Forelimb muscle (tissue), 1 donor: ENCODE measurements around the gene FAM3A. TPM values are rescaled to one million over a fixed set of nuclear protein-coding genes. Genes with fewer than 3 reads are reported as not detected.
A peak's percentile ranks its signal among the peaks of the same experiment; 100 is the strongest.
"Not testable (repeated sequence)": the region's sequence is repeated elsewhere in the genome, so short reads cannot be mapped to it uniquely, and the experiment has no call there.

Source experiments
- DNase-seq: peaks from one replicate; pipeline ENCODE4 v3.0.0-alpha.2; 2013; ENCODE audit warnings: low read depth
- polyA plus RNA-seq: library from polyadenylated mRNA; unstranded; fragments of 120-200 nt; gene quantifications from one replicate; pipeline ENCODE4 v1.2.1, GENCODE V29; 2013; ENCODE audit not compliant: insufficient read length

The FAM3A gene, protein sequence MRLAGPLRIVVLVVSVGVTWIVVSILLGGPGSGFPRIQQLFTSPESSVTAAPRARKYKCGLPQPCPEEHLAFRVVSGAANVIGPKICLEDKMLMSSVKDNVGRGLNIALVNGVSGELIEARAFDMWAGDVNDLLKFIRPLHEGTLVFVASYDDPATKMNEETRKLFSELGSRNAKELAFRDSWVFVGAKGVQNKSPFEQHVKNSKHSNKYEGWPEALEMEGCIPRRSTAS
- 25.5 TPM for polyA plus RNA-seq

DNA sequence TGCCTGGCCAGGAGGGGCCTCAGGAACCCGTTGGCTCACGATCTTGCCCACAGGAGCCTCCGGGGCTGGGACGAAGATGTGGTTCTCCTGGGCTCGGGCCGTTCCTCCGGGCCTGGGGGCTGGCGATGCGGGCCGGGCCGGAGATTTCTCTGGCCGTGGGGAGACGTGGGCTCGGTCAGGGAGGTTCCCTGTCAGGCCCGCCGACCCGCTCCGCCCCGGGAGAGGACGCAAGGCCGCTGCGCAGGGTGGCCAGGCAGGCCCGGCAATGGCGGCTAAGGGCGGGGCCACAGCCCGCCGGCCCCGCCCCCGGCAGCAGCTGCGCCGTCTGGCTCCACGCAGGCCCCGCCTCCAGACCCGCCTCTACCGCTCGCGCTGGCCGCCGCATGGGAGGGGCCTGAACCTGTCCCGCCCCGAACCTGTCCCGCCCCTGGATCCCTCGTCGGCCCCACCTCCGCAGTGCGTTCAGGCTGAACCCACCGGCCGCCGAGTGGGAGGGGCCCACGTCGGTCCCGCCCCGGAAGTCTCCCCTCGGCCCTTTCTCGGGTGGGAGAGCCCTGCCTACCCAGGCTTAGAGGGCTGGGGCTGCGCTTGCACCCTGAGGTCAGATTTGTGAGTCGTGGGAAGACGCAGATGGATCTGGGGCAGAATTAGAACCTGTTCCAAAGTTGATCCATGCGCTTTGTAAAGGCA, at the start of gene FAM3A:
FAM3A (minus strand) TSS at position 267 of the 690 bp plus-strand sequence. CDS start 460 bp downstream, outside the sequence.
- DNase-seq: peak; percentile 43

GRCh38 chrX:154562295-154562694, 46.3 kb upstream of the FAM3A start:
- not testable (repeated sequence) for DNase-seq

- DNase-seq: not testable (repeated sequence)
Measured at GRCh38 chrX:154560326-154560725, 44.3 kb upstream of the FAM3A start.

DNA sequence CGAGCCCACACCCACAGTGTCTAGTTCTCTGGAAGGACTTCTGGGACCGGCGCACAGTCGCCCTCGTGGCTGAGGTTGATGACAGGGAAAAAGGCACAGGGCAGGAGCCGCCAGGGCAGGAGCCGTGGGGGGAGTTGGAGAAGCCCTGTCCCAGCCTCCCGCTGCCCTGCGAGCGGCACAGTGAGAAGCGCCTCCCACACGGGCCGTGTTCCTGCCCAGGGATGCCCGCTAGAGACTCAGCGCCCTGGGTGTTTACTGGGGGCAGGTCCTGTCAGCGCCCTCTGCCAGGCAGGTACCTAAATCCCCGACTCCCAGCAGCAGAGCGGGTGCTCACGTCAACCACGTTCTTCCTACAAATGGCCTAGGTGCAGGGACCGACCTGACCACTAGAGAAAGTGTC, 42.9 kb upstream of the FAM3A start:
- not testable (repeated sequence) for DNase-seq

- DNase-seq: not testable (repeated sequence)
Measured at GRCh38 chrX:154558060-154558690, 42.1 kb upstream of the FAM3A start.

DNA sequence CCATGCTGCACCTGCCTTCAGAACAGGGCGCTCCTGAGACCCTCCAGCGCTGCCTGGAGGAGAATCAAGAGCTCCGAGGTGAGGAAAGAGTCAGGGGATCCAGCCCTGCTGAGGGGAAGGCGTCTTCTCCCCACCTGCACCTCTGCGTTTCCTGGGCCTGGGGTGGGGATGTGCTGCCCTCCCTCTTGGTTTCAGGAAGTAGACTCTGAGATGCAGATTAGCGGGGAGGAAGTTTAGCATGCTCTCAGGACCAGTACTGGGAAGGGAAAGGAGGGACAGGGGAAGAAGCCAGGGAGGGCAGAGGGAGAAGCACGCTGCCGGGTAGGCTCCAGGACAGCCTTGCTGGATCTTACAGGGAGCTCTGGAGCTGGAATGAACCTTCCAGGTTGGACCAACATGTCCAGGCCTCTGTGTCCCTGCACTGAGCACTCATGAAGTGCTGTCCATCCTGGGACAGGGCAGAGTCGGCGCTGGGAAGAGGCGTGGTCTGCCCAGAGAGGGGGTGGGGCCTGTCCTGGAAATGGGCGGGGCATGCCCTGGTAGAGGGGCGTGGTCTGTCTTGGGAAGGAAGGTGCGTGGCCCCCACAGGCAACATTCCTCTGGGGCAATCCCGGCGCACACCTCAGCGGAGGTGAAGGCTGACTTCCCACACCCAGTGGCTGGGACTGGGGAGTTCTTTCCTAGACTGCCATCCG, 36.2 kb upstream of the FAM3A start:
- not testable (repeated sequence) for DNase-seq

DNA sequence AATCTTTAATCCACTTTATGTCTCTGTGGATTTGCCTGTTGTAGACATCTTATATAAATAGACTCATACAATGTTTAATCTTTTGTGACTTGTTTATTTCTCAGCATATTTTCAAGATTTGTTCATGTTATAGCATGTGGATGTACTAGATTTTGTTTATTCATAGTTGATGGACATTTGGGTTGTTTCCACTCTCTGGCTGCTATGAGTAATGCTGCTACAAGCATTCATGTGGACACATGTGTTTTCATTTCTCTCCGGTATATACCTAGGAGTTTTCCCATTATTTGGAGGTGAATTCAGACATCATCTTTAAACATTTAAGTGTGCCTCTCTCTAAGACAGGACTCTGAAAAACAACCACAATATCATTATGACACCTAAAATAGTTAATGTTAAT, 33.7 kb upstream of the FAM3A start:
- no peak for DNase-seq

DNA sequence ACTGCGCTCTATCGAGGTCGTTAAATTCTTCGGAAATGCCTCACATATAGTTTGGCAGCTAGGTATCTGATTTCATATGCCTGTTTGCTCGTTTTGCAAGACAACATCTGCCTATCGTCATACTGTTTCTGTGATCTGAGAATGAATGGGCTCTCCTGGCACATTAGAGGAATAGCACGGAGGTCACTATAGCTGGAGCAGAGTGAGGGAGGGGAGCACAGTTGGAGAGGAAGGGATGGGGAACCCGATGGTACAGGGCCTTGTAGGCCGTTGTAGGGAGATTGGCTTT, 31.9 kb upstream of the FAM3A start:
- no peak for DNase-seq

DNA sequence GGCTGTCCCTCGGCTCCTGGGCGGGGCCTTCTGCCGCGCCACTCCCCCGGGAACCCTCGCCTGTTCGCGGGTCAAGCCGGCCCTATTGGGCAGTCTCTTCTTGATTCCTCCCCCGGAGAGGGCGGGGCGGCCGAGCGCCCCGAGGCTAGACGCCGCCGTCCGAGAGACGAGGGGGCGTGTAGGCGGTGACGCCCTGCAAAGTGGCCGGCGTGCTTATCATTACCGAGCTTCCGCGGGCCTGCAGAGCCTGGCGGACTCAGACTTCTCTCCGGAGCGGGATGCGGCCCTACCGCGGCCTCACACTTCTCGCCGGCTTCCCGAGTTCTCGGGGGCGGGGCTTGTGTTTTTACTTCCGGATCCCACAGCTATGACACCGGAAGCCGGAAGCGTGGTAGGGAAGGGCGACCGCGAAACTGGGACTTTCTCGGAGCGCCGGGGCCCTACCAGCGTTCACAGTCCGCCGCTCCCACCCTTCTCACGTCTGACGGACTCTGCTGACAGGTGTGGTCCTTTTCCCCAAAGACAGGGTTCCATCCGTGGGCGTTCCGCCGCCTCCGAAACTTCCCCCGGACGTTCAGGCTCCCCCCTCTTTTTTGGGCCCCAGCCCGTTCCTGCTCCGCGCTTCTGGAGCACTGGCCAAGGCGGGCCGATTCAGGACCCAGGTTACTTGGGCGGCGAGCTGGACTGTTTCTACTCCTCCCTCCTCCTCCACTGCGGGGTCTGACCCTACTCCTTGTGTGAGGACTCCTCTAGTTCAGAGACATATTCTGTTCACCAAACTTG, 31.4 kb upstream of the FAM3A start, which contains the start of gene IKBKG:
IKBKG (plus strand) TSS at position 376 of the 783 bp plus-strand sequence. CDS start 4,383 bp downstream, outside the sequence.
- DNase-seq: peak; percentile 53

GRCh38 chrX:154546354-154547244, 30.6 kb upstream of the FAM3A start, which contains the start of gene G6PD:
Gene G6PD, minus strand, starts transcription at chrX:154546846. Its CDS starts 691 bp downstream, at chrX:154546155.
- DNase-seq: no peak

GRCh38 chrX:154545673-154546274, 29.7 kb upstream of the FAM3A start:
- no peak for DNase-seq

DNA sequence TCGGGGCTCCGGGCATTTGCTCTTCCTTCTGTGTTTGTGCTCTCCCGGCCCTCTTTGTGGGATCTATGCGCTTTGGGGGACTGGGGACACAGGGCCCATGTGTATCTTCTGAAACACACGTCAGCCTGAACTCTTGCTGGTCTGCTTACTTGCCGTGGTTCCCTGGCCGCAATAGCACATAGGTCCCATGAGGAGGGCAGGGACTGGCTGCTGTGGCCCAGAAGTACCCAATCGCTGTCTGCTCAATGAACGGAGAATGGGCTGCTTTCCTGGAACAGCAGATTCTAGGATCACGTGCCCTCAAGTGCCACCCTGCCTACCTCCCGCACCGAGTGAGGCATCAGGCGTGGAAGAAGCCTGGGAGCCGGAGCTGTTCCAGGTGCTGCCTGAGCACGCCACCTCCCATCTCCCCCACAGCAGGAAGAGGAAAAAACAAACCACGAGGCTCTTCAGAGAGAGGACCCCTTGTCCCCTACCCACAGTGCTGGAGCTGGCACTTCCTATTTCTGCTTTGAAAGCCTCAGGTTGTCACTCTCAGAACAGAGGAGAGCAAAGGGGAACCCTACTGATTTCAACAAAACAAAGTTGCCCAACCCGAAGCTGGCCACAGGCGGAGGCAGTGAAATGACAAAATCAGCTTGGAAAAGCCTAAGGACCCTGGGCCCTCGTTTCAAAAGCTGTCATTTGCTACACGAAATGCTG, 26.8 kb upstream of the FAM3A start:
- no peak for DNase-seq

GRCh38 chrX:154541896-154542722, 26.1 kb upstream of the FAM3A start:
- no peak for DNase-seq

DNA sequence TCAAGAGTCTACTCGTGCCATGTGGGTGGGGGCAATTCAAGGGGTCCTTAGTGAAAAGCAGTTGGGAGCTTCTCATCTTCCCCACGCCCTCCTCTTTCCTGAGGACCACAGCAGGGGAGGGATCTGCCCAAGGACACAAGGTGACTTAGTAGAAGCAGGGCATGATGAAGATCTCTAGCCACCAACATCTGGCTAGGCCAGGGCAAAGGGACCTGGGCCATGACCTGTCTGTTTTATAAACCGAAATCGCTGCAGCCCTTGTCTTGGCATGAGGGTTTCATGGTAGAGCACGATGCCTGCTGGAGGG, 25.5 kb upstream of the FAM3A start:
- DNase-seq: no peak

DNA sequence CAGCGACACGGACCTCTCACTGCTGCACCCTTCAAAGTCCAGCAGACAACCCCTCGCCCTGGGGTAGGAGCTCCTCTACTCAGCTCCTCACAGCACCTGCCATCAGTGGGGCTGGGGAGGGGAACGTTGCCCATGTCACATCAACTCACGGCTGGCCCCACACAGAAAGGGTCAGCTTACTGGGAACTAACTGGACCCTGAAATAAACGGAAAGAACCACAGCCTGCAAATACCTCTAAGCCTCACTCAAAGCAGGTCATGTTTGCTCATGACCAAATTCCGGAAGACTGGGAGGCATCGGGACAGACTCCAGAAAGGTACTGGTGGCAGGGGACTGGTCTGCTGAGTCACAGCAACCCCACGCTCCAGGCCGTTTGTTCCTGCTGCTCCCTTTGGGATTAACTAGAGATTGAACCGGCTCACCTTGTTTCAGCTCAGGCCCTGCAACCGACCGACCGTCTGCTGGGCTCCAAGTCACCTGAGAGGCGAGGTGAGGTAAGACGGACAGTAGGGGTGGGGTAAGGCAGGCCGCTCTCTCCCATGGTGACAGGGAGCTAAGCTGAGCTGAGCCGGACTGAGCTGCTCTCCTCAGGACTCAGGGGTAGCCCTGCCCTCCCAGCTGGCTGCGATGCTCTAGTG, 25.0 kb upstream of the FAM3A start:
- DNase-seq: no peak

DNA sequence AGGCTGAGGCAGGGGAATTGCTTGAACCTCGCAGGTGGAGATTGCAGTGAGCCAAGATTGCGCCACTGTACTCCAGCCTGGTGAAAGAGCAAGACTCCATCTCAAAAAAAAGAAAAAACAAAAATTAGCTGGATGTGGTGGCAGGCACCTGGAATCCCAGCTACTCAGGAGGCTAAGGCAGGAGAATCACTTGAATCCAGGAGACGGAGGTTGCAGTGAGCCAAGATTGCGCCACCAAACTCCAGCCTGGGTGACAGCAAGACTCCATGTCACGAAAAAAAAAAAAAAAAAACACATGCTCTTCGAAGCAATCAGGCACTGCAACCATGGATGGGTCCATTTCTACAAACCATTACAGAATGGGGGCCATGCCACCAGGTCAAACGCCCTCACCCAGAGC, 24.3 kb upstream of the FAM3A start:
- DNase-seq: not testable (repeated sequence)

DNA sequence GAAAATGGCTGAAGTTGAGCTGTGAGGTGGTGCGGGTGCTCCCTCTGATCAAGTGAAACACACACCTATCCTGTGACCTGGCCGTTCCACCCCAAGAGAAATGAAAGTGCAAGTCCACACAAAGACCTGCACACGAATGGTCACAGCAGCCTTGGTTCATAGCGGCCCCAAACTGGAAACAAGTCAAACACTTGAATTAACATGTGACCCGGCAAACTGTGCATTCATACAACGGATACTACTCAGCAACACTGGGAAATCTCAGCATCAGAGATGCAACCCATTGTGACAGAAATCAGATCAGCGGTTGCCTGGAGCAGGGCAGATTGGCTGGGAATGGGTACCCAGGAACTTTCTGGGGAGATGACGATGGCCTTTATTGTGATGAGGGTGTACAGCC, 23.0 kb upstream of the FAM3A start:
- DNase-seq: no peak

DNA sequence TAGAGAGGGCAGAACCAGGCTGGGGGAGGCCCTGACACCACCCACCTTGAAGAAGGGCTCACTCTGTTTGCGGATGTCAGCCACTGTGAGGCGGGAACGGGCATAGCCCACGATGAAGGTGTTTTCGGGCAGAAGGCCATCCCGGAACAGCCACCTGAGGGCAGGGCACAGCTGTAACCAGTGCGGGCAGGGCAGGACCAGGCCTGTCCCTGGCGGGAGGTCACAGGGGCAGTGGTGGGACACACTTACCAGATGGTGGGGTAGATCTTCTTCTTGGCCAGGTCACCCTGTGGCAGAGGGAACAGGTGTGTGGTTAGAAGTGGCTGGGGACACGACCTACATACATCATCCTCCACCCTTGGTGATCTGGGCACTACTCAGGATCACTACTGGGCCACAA, 19.9 kb upstream of the FAM3A start:
- no peak for DNase-seq
